CD4-positive, alpha-beta T cell (primary cell): ENCODE measurements around the gene HIF1A. TPM values are rescaled to one million over a fixed set of nuclear protein-coding genes. Genes with fewer than 3 reads are reported as not detected.
"Not testable (repeated sequence)": the region's sequence is repeated elsewhere in the genome, so short reads cannot be mapped to it uniquely, and the experiment has no call there.

Source experiments
- ATAC-seq: fragments of 200-7000 bp; cut with Tn5 transposase; one replicate; pipeline ENCODE4 v1.10.0; 2022; ENCODE audit warnings: mild to moderate bottlenecking; ENCODE audit not compliant: poor library complexity
- CTCF ChIA-PET: fragments of 350-600 bp; sonication (Branson Sonifier 250); formaldehyde crosslinking; loops from one replicate; lab custom pipeline; 2021; ENCODE audit warnings: antibody characterized with exemption, inconsistent platforms; lab: Charles Lee
- POLR2A ChIA-PET: fragments of 350-600 bp; sonication (Branson Sonifier 250); formaldehyde crosslinking; loops from one replicate; lab custom pipeline; 2021; ENCODE audit warnings: antibody characterized with exemption, inconsistent platforms; lab: Charles Lee
- DNase-seq, 14 experiments: peaks; one replicate each; pipeline ENCODE4 v3.0.0-alpha.2; 2013 to 2020; ENCODE audit warnings: mixed read lengths in 2 of 14
- H3K27ac ChIP-seq, 2 donors: one replicate each; pipeline versions ENCODE4 v1.5.1 to v1.7.0; 2013; ENCODE audit warnings: low read length in 2 of 2, low read depth in 1 of 2, mild to moderate bottlenecking in 1 of 2
- H3K27me3 ChIP-seq, 2 experiments: 1 replicate in 1 of 2; 2 replicates in 1 of 2; pipeline versions ENCODE4 v1.6.1 to v1.7.0; 2013; ENCODE audit warnings: low read length in 2 of 2, control low read depth in 1 of 2, mild to moderate bottlenecking in 1 of 2, moderate library complexity in 1 of 2; ENCODE audit not compliant: insufficient read depth in 2 of 2, control insufficient read depth in 1 of 2
- H3K36me3 ChIP-seq: one replicate; pipeline ENCODE4 v1.6.1; 2013; ENCODE audit warnings: low read length, control low read depth; ENCODE audit not compliant: insufficient read depth
- H3K4me1 ChIP-seq: one replicate; pipeline ENCODE4 v1.6.1; 2013; ENCODE audit warnings: low read length, control low read depth; ENCODE audit not compliant: insufficient read depth
- H3K4me3 ChIP-seq: one replicate; pipeline ENCODE4 v1.5.1; 2013; ENCODE audit warnings: mild to moderate bottlenecking, low read length, moderate library complexity
- H3K9me3 ChIP-seq, 2 experiments: 1 replicate in 1 of 2; 2 replicates in 1 of 2; pipeline versions ENCODE4 v1.6.1 to v1.7.0; 2013; ENCODE audit warnings: low read length in 2 of 2, mild to moderate bottlenecking in 2 of 2, control low read depth in 1 of 2, moderate library complexity in 1 of 2; ENCODE audit not compliant: control insufficient read depth in 1 of 2, insufficient read depth in 1 of 2
- H3K27ac Mint-ChIP-seq: one replicate; pipeline ENCODE4 v1.8.0; 2020; ENCODE audit warnings: mixed read lengths
- H3K27me3 Mint-ChIP-seq: one replicate; pipeline ENCODE4 v1.8.0; 2021; ENCODE audit warnings: mixed read lengths
- H3K36me3 Mint-ChIP-seq: one replicate; pipeline ENCODE4 v1.8.0; 2021; ENCODE audit warnings: low read depth, mixed read lengths
- H3K4me1 Mint-ChIP-seq: one replicate; pipeline ENCODE4 v1.8.0; 2021; ENCODE audit warnings: low read depth, mixed read lengths
- H3K4me3 Mint-ChIP-seq: one replicate; pipeline ENCODE4 v1.8.0; 2020; ENCODE audit warnings: mild to moderate bottlenecking, mixed read lengths
- H3K9me3 Mint-ChIP-seq: one replicate; pipeline ENCODE4 v1.8.0; 2020; ENCODE audit warnings: mixed read lengths
- CTCF ChIP-seq: fragments of 200-600 bp; IDR thresholded peaks from one replicate; pipeline ENCODE4 v1.8.0; 2022; ENCODE audit warnings: antibody characterized with exemption, mild to moderate bottlenecking
- intact Hi-C, 2 experiments: fragments of 100-400 bp; cut with DNase I in 1 of 2; cut with micrococcal nuclease in 1 of 2; formaldehyde crosslinking; loops; one replicate each; pipeline versions ENCODE4 v1.15.1 to v1.9.0; 2023 to 2025; cut with DNase I, micrococcal nuclease
- total RNA-seq, 174 experiments: library from RNA in 2 of 174; stranded (reverse) in 2 of 174; gene quantifications; one replicate each; pipeline ENCODE4 v1.2.3 and lab custom pipeline; 2021 to 2026

Gene HIF1A
- total RNA-seq, 2 experiments from 2014 or later = 350 to 369 TPM

DNA sequence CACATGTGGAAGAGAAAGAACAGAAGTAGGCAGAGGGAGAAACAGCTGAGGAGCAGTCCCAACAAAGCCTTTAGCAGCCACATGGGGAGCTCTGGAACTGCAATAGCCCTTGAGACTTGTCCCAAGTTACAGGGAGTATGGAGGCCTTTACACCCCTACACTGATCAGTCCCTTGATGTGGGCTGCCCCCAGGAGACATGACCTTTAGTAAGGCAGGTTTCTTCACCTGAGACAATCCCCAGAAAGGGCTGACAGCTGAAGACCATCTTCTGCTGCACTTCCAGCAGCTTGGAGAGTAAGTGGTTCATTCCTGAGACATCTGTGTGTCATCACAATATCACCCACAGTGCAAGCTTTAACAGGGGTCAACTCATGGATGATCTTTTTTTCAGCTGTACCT, 58.3 kb downstream of the HIF1A start:
- Mint-ChIP-seq H3K4me3 (no peak overlapping the region), H3K9me3 (no peaks in the 10 kb centered on the region), H3K36me3 (peaks cover 8% of the 10 kb centered on the region), H3K4me1 (peaks cover 4% of the 10 kb centered on the region), H3K27ac (no peak overlapping the region), H3K27me3 (no peaks in the 10 kb centered on the region)
- peaks cover 7% of the 10 kb centered on the region for H3K4me1 ChIP-seq
- TF ChIP-seq CTCF = no peak
- ATAC-seq (no peak), DNase-seq (peak in 1 of 14 experiments; percentile 17)
- intact Hi-C loops = loop anchor here in 1 of 2 experiments (5.0 kb wide), 2 partner anchors 56 to 84 kb away; partner anchors contain the start of gene HIF1A
- CTCF ChIA-PET = no interaction called here
- peaks cover 4% of the 10 kb centered on the region for H3K36me3 ChIP-seq
- H3K27me3 ChIP-seq = no peaks in the 10 kb centered on the region
- H3K27ac ChIP-seq = no peak overlapping the region
- H3K9me3 ChIP-seq = no peaks in the 10 kb centered on the region
- H3K4me3 ChIP-seq = no peak overlapping the region
- POLR2A ChIA-PET = interaction anchor here (1.6 kb wide), 1 partner anchor 8 kb away, joined by 5 read pairs; the partner anchor contains the start of gene SNAPC1

- CTCF ChIA-PET = no interaction called here
- H3K4me3 Mint-ChIP-seq = no peak overlapping the region
- H3K27me3 Mint-ChIP-seq = no peaks in the 10 kb centered on the region
- H3K4me3 ChIP-seq = no peak overlapping the region
- ATAC-seq (no peak), DNase-seq (no peak)
- H3K27ac Mint-ChIP-seq = no peak overlapping the region
- no peaks in the 10 kb centered on the region for H3K9me3 ChIP-seq
- peaks cover 7% of the 10 kb centered on the region for H3K4me1 ChIP-seq
- intact Hi-C loops = loop anchor here in 1 of 2 experiments (5.0 kb wide), 2 partner anchors 58 to 82 kb away; partner anchors contain the start of gene HIF1A
- no peak overlapping the region for H3K27ac ChIP-seq
- no peaks in the 10 kb centered on the region for H3K27me3 ChIP-seq
- H3K9me3 Mint-ChIP-seq = no peaks in the 10 kb centered on the region
- H3K36me3 Mint-ChIP-seq = peaks cover 3% of the 10 kb centered on the region
- H3K4me1 Mint-ChIP-seq = peaks cover 4% of the 10 kb centered on the region
- POLR2A ChIA-PET = no interaction called here
- no peak for TF ChIP-seq CTCF
- no peaks in the 10 kb centered on the region for H3K36me3 ChIP-seq
Observed at GRCh38 chr14:61754627-61755381, 59.5 kb downstream of the HIF1A start.

DNA sequence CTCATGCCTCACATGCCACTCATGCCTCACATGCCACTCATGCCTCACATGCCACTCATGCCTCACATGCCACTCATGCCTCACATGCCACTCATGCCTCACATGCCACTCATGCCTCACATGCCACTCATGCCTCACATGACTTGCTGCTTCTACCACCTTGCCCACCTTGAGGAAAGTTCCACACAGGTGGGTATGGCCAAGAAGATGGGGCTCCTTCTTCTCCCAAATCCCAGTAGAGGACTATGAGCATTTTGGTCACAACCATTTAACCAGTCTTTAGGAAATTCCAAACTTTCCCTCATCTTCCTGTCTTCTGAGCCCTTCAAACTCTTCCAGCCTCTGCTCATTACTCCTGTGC, 60.0 kb downstream of the HIF1A start:
- DNase-seq, H3K27ac Mint-ChIP-seq, H3K4me3 ChIP-seq, H3K4me1 Mint-ChIP-seq, H3K9me3 Mint-ChIP-seq, H3K27me3 ChIP-seq, intact Hi-C loops, ATAC-seq, H3K4me1 ChIP-seq, H3K9me3 ChIP-seq, CTCF ChIA-PET, H3K36me3 Mint-ChIP-seq, H3K27me3 Mint-ChIP-seq, H3K27ac ChIP-seq, H3K36me3 ChIP-seq, POLR2A ChIA-PET: not testable (repeated sequence)
- peak overlapping the region; percentile 39 for H3K4me3 Mint-ChIP-seq

- no peak for TF ChIP-seq CTCF
- Histone ChIP-seq H3K36me3 (no peaks in the 10 kb centered on the region), H3K4me3 (no peak overlapping the region), H3K27ac (no peak overlapping the region), H3K27me3 (no peaks in the 10 kb centered on the region), H3K9me3 (no peaks in the 10 kb centered on the region), H3K4me1 (peaks cover 3% of the 10 kb centered on the region)
- DNase-seq (no peak), ATAC-seq (no peak)
- H3K4me3 Mint-ChIP-seq = no peak overlapping the region
- H3K27me3 Mint-ChIP-seq = no peaks in the 10 kb centered on the region
- POLR2A ChIA-PET = no interaction called here
- H3K4me1 Mint-ChIP-seq = no peaks in the 10 kb centered on the region
- H3K27ac Mint-ChIP-seq = no peak overlapping the region
- H3K36me3 Mint-ChIP-seq = no peaks in the 10 kb centered on the region
- intact Hi-C loops = no loop called here
- CTCF ChIA-PET = no interaction called here
- H3K9me3 Mint-ChIP-seq = no peaks in the 10 kb centered on the region
Observed at GRCh38 chr14:61756135-61756534, 60.8 kb downstream of the HIF1A start.
